MM.1S (cell line): Measurements from ENCODE around the gene SMIM26.

Source experiments
- CTCF ChIP-seq: fragments of 300-600 bp; sonication (generic); IDR thresholded peaks from 2 replicates; pipeline ENCODE4 v1.5.1; 2016; ENCODE audit warnings: antibody characterized with exemption, low read length, mixed read lengths
- EZH2 ChIP-seq: fragments of 300-600 bp; sonication (generic); optimal IDR thresholded peaks from 2 replicates; pipeline ENCODE3; 2017; ENCODE audit warnings: low read depth, mild to moderate bottlenecking, antibody characterized with exemption, low read length, mixed read lengths

DNA sequence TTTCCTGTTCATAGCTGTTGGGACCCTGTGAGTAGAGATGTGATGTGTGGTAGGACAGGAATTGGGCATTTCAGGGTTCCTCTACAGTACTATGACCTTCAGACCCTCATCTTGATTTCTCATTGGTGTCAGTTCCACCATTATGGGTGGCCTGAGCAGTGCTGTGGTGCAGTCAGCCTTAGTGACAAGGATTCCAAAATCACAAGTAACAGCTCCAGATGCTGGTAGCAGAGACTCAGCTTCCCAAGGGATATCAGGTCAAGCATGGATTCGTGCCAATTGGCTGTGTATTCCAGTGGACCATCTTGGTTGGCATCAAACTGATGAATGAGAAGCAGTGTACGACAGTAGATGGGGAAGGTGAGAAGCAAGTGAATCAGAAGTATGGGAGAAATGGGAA, 3.8 kb downstream of the SMIM26 start:
- TF ChIP-seq CTCF (no peak), EZH2 (no peak)
